Stimulated activated CD4-positive, alpha-beta T cell treated with anti-CD3 and anti-CD28 coated beads, Interleukin-1b, Interleukin-23, amount 100 ng/mL, for 1 hour (primary cell): Measurements from ENCODE around the gene SMIM11.
"Not testable (repeated sequence)": the region's sequence is repeated elsewhere in the genome, so short reads cannot be mapped to it uniquely, and the experiment has no call there.

Source experiments
- DNase-seq, 2 donors: peaks; one replicate each; pipeline ENCODE4 v3.0.0-alpha.2; 2020; ENCODE audit warnings: low read depth in 2 of 2

The SMIM11 gene

GRCh38 chr21:34354836-34355235 lies 20.5 kb upstream of the SMIM11 start:
- DNase-seq: no peak

- DNase-seq: no peak
These were observed 19.7 kb upstream of the SMIM11 start for GRCh38 chr21:34355570-34355969.

GRCh38 chr21:34357889-34358288 lies 17.4 kb upstream of the SMIM11 start:
- DNase-seq: no peak

- no peak for DNase-seq
These were observed 16.4 kb upstream of the SMIM11 start for GRCh38 chr21:34358866-34359265.

- DNase-seq: no peak
These were observed 14.6 kb upstream of the SMIM11 start for GRCh38 chr21:34360488-34361241.

GRCh38 chr21:34362136-34362444 lies 13.2 kb upstream of the SMIM11 start:
- no peak for DNase-seq

- no peak for DNase-seq
These were observed 12.6 kb upstream of the SMIM11 start for GRCh38 chr21:34362670-34363069.

GRCh38 chr21:34363733-34364132 lies 11.6 kb upstream of the SMIM11 start, which contains the start of gene KCNE2:
KCNE2 (plus strand) TSS chr21:34364006; CDS start chr21:34370479, 6,473 bp downstream.
- DNase-seq: no peak

- no peak for DNase-seq
These were observed 10.4 kb upstream of the SMIM11 start for GRCh38 chr21:34364921-34365320.

- DNase-seq: no peak
These were observed 9.5 kb upstream of the SMIM11 start for GRCh38 chr21:34365809-34366208.

GRCh38 chr21:34367320-34367935 lies 7.9 kb upstream of the SMIM11 start:
- no peak for DNase-seq

GRCh38 chr21:34369741-34370140 lies 5.6 kb upstream of the SMIM11 start:
- no peak for DNase-seq

- DNase-seq: no peak
These were observed 3.0 kb upstream of the SMIM11 start for GRCh38 chr21:34372321-34372720.

- not testable (repeated sequence) for DNase-seq
These were observed 845 bp upstream of the SMIM11 start for GRCh38 chr21:34374462-34374861.

GRCh38 chr21:34375619-34375972 lies 289 bp downstream of the SMIM11 start:
- DNase-seq: not testable (repeated sequence)

- DNase-seq: not testable (repeated sequence)
These were observed 7.8 kb downstream of the SMIM11 start for GRCh38 chr21:34383138-34383537.

GRCh38 chr21:34383724-34384415 lies 8.6 kb downstream of the SMIM11 start:
- DNase-seq: not testable (repeated sequence)

GRCh38 chr21:34400522-34400921 lies 25.2 kb downstream of the SMIM11 start:
- not testable (repeated sequence) for DNase-seq

GRCh38 chr21:34404742-34405141 lies 29.4 kb downstream of the SMIM11 start:
- DNase-seq: not testable (repeated sequence)

GRCh38 chr21:34405686-34406085 lies 30.4 kb downstream of the SMIM11 start:
- not testable (repeated sequence) for DNase-seq

GRCh38 chr21:34406102-34406501 lies 30.8 kb downstream of the SMIM11 start:
- DNase-seq: not testable (repeated sequence)

GRCh38 chr21:34406676-34407075 lies 31.4 kb downstream of the SMIM11 start:
- not testable (repeated sequence) for DNase-seq

- DNase-seq: not testable (repeated sequence)
These were observed 32.0 kb downstream of the SMIM11 start for GRCh38 chr21:34407294-34407693.
